Measurements from ENCODE around the gene APC.
A peak's percentile ranks its signal among the peaks of the same experiment; 100 is the strongest.

The APC gene

GRCh38 chr5:112732131-112732530, 5.6 kb upstream of the APC start:
- DNase-seq (ENCODE audit: low read depth), result no peak
- no peak for TF ChIP-seq CTCF (IDR thresholded peaks at IDR 0.05; ENCODE audit: control insufficient read depth, insufficient read depth, low read depth, low read length, missing control alignments)

GRCh38 chr5:112733586-112733985, 4.1 kb upstream of the APC start:
- TF ChIP-seq CTCF (IDR thresholded peaks at IDR 0.05; ENCODE audit: control insufficient read depth, insufficient read depth, low read depth, low read length, missing control alignments), result no peak
- no peak for DNase-seq (ENCODE audit: low read depth)
- H3K4me3 ChIP-seq (ENCODE audit: control insufficient read depth, low read depth, low read length), result no peak overlapping the region

More at GRCh38 chr5:112732131-112732530, 5.6 kb upstream of the APC start:
- no peak overlapping the region for H3K4me3 ChIP-seq (ENCODE audit: control insufficient read depth, low read depth, low read length)

- DNase-seq (ENCODE audit: low read depth), result no peak
- H3K4me3 ChIP-seq (ENCODE audit: control insufficient read depth, low read depth, low read length), result no peak overlapping the region
- TF ChIP-seq CTCF (IDR thresholded peaks at IDR 0.05; ENCODE audit: control insufficient read depth, insufficient read depth, low read depth, low read length, missing control alignments), result no peak
Measured at GRCh38 chr5:112734597-112734996, 3.1 kb upstream of the APC start.

GRCh38 chr5:112735702-112736101, 2.0 kb upstream of the APC start:
- no peak overlapping the region for H3K4me3 ChIP-seq (ENCODE audit: control insufficient read depth, low read depth, low read length)
- DNase-seq (ENCODE audit: low read depth), result no peak
- TF ChIP-seq CTCF (IDR thresholded peaks at IDR 0.05; ENCODE audit: control insufficient read depth, insufficient read depth, low read depth, low read length, missing control alignments), result no peak

GRCh38 chr5:112737070-112737462, 619 bp upstream of the APC start:
- TF ChIP-seq CTCF (IDR thresholded peaks at IDR 0.05; ENCODE audit: control insufficient read depth, insufficient read depth, low read depth, low read length, missing control alignments), result no peak
- DNase-seq (ENCODE audit: low read depth), result no peak
- H3K4me3 ChIP-seq (ENCODE audit: control insufficient read depth, low read depth, low read length), result peak overlapping the region; percentile 79

GRCh38 chr5:112738191-112738560, 491 bp downstream of the APC start:
- peak overlapping the region; percentile 79 for H3K4me3 ChIP-seq (ENCODE audit: control insufficient read depth, low read depth, low read length)
- TF ChIP-seq CTCF (IDR thresholded peaks at IDR 0.05; ENCODE audit: control insufficient read depth, insufficient read depth, low read depth, low read length, missing control alignments), result no peak
- DNase-seq (ENCODE audit: low read depth), result no peak

GRCh38 chr5:112742424-112742823, 4.7 kb downstream of the APC start:
- DNase-seq (ENCODE audit: low read depth), result no peak
- no peak overlapping the region for H3K4me3 ChIP-seq (ENCODE audit: control insufficient read depth, low read depth, low read length)
- no peak for TF ChIP-seq CTCF (IDR thresholded peaks at IDR 0.05; ENCODE audit: control insufficient read depth, insufficient read depth, low read depth, low read length, missing control alignments)

Data from AG09309 (cell line).